HEK293 (cell line): ENCODE results near the gene GLI1.

Experiments
- CTCF ChIA-PET: fragments of 350-600 bp; formaldehyde crosslinking; extraction: SDS; loops from one replicate; lab custom pipeline; 2021; ENCODE audit warnings: antibody characterized with exemption; lab: Yijun Ruan, JAX
- POLR2A ChIA-PET: fragments of 300-600 bp; formaldehyde crosslinking; extraction: SDS; loops from one replicate; lab custom pipeline; 2020; ENCODE audit warnings: antibody characterized with exemption, inconsistent platforms; lab: Yijun Ruan, JAX
- H3K27ac ChIP-seq: fragments of 200-500 bp; sonication (Bioruptor generic); 2 replicates; pipeline ENCODE4 v1.5.1; 2014; ENCODE audit warnings: low read depth, low read length, control low read depth, inconsistent platforms; ENCODE audit errors: extremely low read depth
- H3K36me3 ChIP-seq, 2 experiments: fragments of 200-500 bp in 1 of 2; sonication (Bioruptor generic) in 1 of 2; 1 replicate in 1 of 2; 2 replicates in 1 of 2; pipeline ENCODE4 v1.5.1; 2014 to 2017; ENCODE audit warnings: inconsistent platforms in 2 of 2, low read length in 2 of 2; ENCODE audit not compliant: control insufficient read depth in 2 of 2, insufficient read depth in 1 of 2
- H3K4me1 ChIP-seq: fragments of 200-500 bp; sonication (Bioruptor generic); 2 replicates; pipeline ENCODE4 v1.5.1; 2014; ENCODE audit warnings: mild to moderate bottlenecking, low read length, inconsistent platforms; ENCODE audit not compliant: control insufficient read depth, insufficient read depth
- H3K4me3 ChIP-seq: 2 replicates; pipeline ENCODE4 v1.5.1; 2011; ENCODE audit warnings: low read depth, mild to moderate bottlenecking, control low read depth, low read length, moderate library complexity
- H3K9me3 ChIP-seq: fragments of 200-500 bp; sonication (Bioruptor generic); 2 replicates; pipeline ENCODE4 v1.5.1; 2014; ENCODE audit warnings: low read depth, low read length, inconsistent platforms; ENCODE audit not compliant: control insufficient read depth, insufficient read depth
- OSR2 ChIP-seq: fragments of 450-650 bp; formaldehyde crosslinking; IDR thresholded peaks from 2 replicates; pipeline ENCODE4 v1.5.1; 2016; ENCODE audit warnings: missing biosample characterization, missing genetic modification characterization
- SP7 ChIP-seq: fragments of 450-650 bp; formaldehyde crosslinking; IDR thresholded peaks from 2 replicates; pipeline ENCODE4 v1.5.1; 2016; ENCODE audit warnings: missing biosample characterization, missing genetic modification characterization
- ZBTB44 ChIP-seq: fragments of 450-650 bp; IDR thresholded peaks from 2 replicates; pipeline ENCODE4 v1.5.1; 2018; ENCODE audit warnings: missing biosample characterization, mild to moderate bottlenecking, missing genetic modification characterization
- ZEB2 ChIP-seq: fragments of 450-650 bp; formaldehyde crosslinking; IDR thresholded peaks from 2 replicates; pipeline ENCODE4 v1.5.1; 2016; ENCODE audit warnings: missing biosample characterization, missing genetic modification characterization
- ZFHX2 ChIP-seq: fragments of 450-650 bp; formaldehyde crosslinking; conservative IDR thresholded peaks from 2 replicates; pipeline ENCODE4 v1.5.1; 2016; ENCODE audit warnings: missing biosample characterization, missing genetic modification characterization
- ZFP37 ChIP-seq: fragments of 450-650 bp; formaldehyde crosslinking; IDR thresholded peaks from 2 replicates; pipeline ENCODE4 v1.5.1; 2016; ENCODE audit warnings: missing biosample characterization, missing genetic modification characterization
- ZNF121 ChIP-seq: fragments of 450-650 bp; formaldehyde crosslinking; IDR thresholded peaks from 2 replicates; pipeline ENCODE4 v1.5.1; 2016; ENCODE audit warnings: missing biosample characterization, missing genetic modification characterization
- ZNF146 ChIP-seq: fragments of 450-650 bp; formaldehyde crosslinking; IDR thresholded peaks from 2 replicates; pipeline ENCODE4 v1.5.1; 2016; ENCODE audit warnings: missing biosample characterization, missing genetic modification characterization
- ZNF280D ChIP-seq: fragments of 450-650 bp; formaldehyde crosslinking; IDR thresholded peaks from 2 replicates; pipeline ENCODE4 v1.5.1; 2016; ENCODE audit warnings: missing biosample characterization, missing genetic modification characterization
- ZNF398 ChIP-seq: fragments of 450-650 bp; formaldehyde crosslinking; IDR thresholded peaks from 2 replicates; pipeline ENCODE4 v1.5.1; 2017; ENCODE audit warnings: missing biosample characterization, missing genetic modification characterization
- ZNF529 ChIP-seq: fragments of 450-650 bp; formaldehyde crosslinking; IDR thresholded peaks from 2 replicates; pipeline ENCODE4 v1.5.1; 2017; ENCODE audit warnings: missing genetic modification characterization, missing biosample characterization; ENCODE audit not compliant: insufficient replicate concordance
- ZNF548 ChIP-seq: fragments of 450-650 bp; formaldehyde crosslinking; IDR thresholded peaks from 2 replicates; pipeline ENCODE4 v1.5.1; 2016; ENCODE audit warnings: missing biosample characterization, missing genetic modification characterization
- ZNF560 ChIP-seq: fragments of 450-650 bp; formaldehyde crosslinking; IDR thresholded peaks from 2 replicates; pipeline ENCODE4 v1.5.1; 2017; ENCODE audit warnings: missing biosample characterization, missing genetic modification characterization, borderline replicate concordance
- ZNF626 ChIP-seq: fragments of 450-650 bp; sonication (Bioruptor Pico); formaldehyde crosslinking; IDR thresholded peaks from 2 replicates; pipeline ENCODE4 v1.5.1; 2018; ENCODE audit warnings: missing biosample characterization, missing genetic modification characterization, inconsistent platforms
- ZNF658 ChIP-seq: fragments of 450-650 bp; formaldehyde crosslinking; IDR thresholded peaks from 2 replicates; pipeline ENCODE4; 2016; ENCODE audit warnings: missing biosample characterization, missing genetic modification characterization
- ZNF707 ChIP-seq: fragments of 450-650 bp; formaldehyde crosslinking; IDR thresholded peaks from 2 replicates; pipeline ENCODE4 v1.5.1; 2016; ENCODE audit warnings: missing biosample characterization, missing genetic modification characterization
- ZNF837 ChIP-seq: fragments of 450-650 bp; formaldehyde crosslinking; IDR thresholded peaks from 2 replicates; pipeline ENCODE4 v1.5.1; 2016; ENCODE audit warnings: missing biosample characterization, missing genetic modification characterization
- ZNF843 ChIP-seq: fragments of 450-650 bp; formaldehyde crosslinking; IDR thresholded peaks from 2 replicates; pipeline ENCODE4 v1.5.1; 2016; ENCODE audit warnings: missing biosample characterization, missing genetic modification characterization
- TF ChIP-seq, protein P1 (sequence below): fragments of 450-650 bp; formaldehyde crosslinking; IDR thresholded peaks from 2 replicates; pipeline ENCODE4 v1.5.1; 2016; ENCODE audit warnings: missing biosample characterization, missing genetic modification characterization
- TF ChIP-seq, protein P2 (sequence below): fragments of 450-650 bp; formaldehyde crosslinking; IDR thresholded peaks from 2 replicates; pipeline ENCODE4; 2016; ENCODE audit warnings: missing biosample characterization, missing genetic modification characterization

Gene GLI1

DNA sequence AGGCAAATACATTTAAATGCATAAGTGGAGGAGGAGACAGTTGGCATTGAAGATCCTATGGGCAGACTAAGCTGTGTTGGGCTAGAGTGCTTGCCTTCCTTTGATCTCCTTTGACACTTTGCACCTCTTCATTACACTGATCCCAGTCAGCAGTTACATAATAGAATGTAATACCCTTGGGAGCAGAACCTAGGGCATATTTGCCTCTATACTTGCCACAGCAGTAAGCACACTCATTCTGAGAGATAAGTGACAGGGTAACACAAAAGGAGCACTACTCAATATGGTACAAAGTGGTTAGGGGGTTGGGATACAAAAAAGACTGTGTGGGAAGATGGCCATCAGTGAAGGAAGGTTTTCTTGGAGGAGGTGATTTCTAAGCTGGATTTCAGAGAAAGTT lies 37.2 kb downstream of the GLI1 start:
- TF ChIP-seq ZNF707 (tag by site-specific recombination) (no peak), ZFHX2 (tag by site-specific recombination) (no peak), ZEB2 (tag by site-specific recombination) (no peak), ZNF280D (no peak), ZNF560 (no peak), ZNF398 (tag by site-specific recombination) (no peak), ZNF843 (tag by site-specific recombination) (no peak), ZNF837 (tag by site-specific recombination) (no peak), OSR2 (tag by site-specific recombination) (no peak), ZNF548 (tag by site-specific recombination) (no peak), ZBTB44 (tag by site-specific recombination) (no peak), ZNF529 (tag by site-specific recombination) (no peak), ZNF626 (tag by site-specific recombination) (no peak), ZFP37 (no peak), ZNF121 (no peak), SP7 (no peak), ZNF146 (no peak), ZNF658 (tag by site-specific recombination) (no peak)
- TF ChIP-seq, protein P1, sequence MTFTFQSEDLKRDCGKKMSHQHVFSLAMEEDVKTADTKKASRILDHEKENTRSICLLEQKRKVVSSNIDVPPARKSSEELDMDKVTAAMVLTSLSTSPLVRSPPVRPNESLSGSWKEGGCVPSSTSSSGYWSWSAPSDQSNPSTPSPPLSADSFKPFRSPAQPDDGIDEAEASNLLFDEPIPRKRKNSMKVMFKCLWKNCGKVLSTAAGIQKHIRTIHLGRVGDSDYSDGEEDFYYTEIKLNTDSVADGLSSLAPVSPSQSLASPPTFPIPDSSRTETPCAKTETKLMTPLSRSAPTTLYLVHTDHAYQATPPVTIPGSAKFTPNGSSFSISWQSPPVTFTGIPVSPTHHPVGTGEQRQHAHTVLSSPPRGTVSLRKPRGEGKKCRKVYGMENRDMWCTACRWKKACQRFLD: no peak
- TF ChIP-seq, protein P2, sequence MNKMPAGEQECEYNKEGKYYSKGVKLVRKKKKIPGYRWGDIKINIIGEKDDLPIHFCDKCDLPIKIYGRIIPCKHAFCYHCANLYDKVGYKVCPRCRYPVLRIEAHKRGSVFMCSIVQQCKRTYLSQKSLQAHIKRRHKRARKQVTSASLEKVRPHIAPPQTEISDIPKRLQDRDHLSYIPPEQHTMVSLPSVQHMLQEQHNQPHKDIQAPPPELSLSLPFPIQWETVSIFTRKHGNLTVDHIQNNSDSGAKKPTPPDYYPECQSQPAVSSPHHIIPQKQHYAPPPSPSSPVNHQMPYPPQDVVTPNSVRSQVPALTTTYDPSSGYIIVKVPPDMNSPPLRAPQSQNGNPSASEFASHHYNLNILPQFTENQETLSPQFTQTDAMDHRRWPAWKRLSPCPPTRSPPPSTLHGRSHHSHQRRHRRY (tag by site-specific recombination): no peak
- H3K9me3 ChIP-seq: no peaks in the 10 kb centered on the region
- POLR2A ChIA-PET: interaction anchor here (0.6 to 2.3 kb wide), 4 partner anchors 9 to 42 kb away, joined by 3 to 8 read pairs (median 4); partner anchors contain the start of genes INHBE and MARS1
- H3K36me3 ChIP-seq: peaks cover 57 to 68% of the 10 kb centered on the region in 2 experiments
- no peaks in the 10 kb centered on the region for H3K4me1 ChIP-seq
- H3K4me3 ChIP-seq: no peak overlapping the region
- no peak overlapping the region for H3K27ac ChIP-seq
- CTCF ChIA-PET: interaction anchor here (0.6 to 0.7 kb wide), 4 partner anchors 9 to 148 kb away, joined by 3 to 4 read pairs (median 4); no protein-coding TSS in a partner anchor
